HG03460 (cell line): ENCODE data around the gene LMX1B.

Experiments
- ATAC-seq: cut with Tn5 transposase; IDR thresholded peaks from one replicate; pipeline ENCODE4 v1.9.1; 2021; ENCODE audit not compliant: unreplicated experiment

Gene LMX1B

DNA sequence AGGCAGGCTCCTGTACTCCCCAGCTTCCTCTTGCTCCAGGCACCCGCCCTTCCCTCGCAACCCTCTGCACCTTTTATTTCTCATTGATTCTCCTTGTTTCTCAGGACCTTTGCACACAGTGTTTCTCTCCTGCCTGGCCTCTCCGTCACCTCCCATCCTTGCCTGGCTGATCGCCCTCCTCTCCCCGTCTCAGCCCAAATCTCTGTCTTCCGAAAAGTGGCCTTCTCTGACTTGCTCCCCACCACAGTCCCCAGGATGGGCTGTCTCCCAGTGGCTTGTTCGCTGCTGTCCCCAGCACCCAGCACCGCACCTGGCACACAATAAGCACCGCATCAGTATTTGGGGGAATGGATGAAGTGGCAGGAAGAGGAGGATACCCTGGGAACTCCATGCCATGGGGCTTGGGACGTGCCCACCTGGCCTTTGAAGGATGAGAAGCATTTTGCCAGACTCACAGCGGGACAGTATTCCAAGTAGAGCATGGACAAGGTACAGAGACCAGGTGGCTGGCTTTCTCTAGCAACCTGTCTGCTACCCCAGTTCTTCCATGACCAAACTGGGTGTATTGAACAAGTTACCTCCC is 62.5 kb downstream of the LMX1B start:
- no peak for ATAC-seq

DNA sequence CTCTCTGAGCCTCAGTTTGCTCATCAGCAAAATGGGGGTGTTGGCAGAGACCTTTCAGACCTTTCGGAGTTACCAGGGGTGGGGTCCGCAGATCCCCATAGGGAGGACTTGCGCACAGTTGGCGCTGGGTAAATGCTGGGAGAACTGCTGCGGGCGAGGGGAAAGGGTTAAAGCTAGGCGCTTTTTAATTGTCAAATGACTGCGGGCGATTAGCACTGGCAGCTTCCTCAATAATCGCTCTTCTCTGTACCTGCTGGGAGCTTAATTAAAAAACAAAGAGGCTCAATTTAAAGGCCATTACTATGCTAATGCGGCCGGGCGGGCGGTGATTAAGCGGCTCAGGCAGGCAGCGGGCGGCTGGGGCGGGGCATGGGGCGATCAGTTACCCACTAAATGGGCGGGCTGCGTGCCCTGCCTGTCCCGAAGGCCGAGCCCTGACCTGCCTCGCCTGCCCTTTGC is 63.0 kb downstream of the LMX1B start:
- ATAC-seq, result no peak

DNA sequence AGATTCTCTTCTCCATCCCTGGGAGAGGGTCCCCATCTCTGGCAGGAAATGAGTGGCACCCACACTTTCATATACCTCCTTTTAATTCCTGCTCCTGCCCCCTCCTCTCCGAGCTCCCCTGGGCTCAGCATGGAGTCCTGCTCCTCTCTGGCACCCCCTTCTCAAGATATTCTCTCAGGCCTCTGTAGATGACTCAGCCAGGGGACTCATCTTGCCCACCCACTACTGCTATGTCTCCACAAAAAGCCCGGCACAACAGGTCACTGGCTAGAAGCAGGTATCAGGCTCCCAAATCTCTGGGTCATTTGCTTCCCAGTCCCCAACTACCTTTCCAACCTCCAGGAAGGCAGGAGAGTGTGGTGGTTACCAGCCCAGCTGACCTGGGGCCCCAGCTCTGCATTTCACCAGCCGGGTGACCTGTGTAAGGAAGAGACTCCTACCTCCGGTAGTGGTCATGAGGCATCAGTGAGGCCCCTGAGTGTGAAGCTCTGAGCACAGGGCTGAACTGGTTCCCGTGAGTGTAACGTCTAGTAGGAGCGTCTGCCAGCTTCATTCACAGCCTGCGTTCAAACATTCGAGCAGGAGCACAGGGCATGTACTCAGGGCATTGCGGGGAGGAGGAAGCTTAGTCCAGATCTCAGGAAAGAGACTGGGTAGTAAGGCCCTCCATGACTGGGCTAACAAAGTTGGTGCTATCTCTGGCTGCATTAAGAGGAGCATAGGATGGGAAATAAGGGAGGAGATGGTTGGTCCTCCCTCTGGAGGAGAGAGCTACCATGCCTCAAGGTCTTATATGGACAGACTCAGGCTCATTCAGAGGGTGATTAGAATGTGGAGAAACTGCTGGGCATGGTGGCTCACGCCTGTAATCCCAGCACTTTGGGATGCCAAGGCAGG is 63.7 kb downstream of the LMX1B start:
- no peak for ATAC-seq

DNA sequence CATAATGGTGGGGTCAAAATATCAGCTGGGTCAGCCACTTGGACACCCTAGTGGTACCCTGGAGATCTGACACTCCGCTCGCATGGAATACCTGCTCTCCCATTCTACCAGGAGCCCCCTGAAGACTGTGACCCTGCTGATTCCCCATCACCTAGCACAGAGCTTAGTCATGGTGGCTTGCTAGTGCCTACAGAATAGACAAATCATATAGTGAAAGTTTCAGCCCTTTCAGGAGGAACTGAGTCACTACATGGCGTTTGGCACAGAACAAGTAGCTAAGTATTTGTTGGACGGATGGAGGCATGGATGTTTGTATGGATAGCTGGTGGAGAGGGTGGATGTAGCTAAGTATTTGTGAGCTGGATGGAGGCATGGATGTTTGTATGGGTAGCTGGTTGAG is 65.3 kb downstream of the LMX1B start:
- no peak for ATAC-seq

DNA sequence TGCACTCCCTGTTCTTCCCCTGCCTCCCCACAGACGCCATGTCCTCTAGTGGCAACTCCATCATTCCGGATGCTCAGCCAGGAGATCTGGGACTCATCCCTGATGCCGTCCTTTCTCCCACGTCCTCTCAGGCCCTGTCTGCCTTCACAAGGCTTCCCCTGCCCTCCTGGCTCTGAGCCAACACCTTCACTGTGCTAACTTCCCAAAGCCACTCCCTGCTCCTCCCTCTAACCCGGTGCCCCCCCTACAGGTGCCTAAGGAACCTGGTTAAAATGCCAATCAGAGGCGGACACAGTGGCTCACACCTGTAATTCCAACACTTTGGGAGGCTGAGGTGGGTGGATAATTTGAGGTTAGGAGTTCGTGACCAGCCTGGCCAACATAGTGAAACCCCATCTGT is 67.6 kb downstream of the LMX1B start:
- ATAC-seq, result no peak

- ATAC-seq, result no peak
Measured at GRCh38 chr9:126682113-126682810, 68.5 kb downstream of the LMX1B start.

DNA sequence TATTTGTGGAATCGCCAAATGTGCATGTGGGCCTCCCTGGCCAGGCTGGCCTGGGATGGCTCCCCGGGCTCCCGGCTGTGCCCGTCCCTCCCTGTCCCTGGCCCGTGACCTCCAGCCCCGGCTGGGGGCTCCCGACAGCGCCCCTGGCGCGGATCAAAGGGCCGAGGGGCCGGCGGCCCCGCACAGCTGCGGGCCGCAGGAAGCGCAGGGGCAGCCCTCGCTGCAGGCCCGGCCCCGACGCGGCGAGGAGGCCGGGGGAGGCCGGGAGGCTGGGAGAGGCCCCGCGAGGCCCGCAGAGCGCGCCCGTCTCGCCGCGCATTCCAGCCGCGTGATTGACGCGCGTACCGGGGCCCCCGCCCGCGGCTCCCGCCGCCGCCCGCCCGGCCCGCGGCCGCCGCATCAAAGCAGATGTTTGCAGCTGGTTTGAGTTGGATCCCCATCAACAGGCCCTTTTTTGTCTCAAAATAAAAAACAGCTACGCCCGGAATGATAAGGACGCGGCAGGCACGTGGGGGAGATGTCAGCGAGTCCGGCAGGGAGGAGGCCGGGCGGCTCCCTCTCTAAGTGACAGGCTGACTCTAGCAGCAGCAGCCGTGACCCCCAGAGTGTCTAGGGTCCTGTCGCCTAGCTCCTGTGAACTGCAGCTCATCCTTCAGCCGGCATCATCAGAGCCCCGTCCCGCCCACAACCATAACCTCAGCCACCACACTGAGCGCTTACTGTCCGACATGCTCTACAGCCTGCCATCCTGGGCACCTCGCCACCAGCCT is 69.4 kb downstream of the LMX1B start:
- no peak for ATAC-seq

DNA sequence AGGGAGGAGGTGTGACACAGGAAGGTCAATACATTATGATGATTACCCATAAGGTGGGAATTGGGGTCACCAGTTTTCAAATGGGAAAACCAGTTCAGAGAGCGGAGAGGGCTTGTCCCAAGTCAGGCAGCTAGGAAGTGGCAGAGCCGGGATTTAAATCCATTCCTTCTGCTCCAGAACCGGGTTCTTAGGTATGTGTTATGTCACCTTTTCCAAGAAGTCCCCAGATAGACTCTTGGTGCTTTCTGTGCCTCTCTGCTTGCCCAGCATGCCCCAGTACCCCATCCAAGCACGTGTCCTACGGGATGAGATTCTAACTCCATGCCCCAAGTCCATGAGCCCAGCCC is 69.9 kb downstream of the LMX1B start:
- no peak for ATAC-seq

- no peak for ATAC-seq
Measured at GRCh38 chr9:126684345-126684744, 70.6 kb downstream of the LMX1B start.

DNA sequence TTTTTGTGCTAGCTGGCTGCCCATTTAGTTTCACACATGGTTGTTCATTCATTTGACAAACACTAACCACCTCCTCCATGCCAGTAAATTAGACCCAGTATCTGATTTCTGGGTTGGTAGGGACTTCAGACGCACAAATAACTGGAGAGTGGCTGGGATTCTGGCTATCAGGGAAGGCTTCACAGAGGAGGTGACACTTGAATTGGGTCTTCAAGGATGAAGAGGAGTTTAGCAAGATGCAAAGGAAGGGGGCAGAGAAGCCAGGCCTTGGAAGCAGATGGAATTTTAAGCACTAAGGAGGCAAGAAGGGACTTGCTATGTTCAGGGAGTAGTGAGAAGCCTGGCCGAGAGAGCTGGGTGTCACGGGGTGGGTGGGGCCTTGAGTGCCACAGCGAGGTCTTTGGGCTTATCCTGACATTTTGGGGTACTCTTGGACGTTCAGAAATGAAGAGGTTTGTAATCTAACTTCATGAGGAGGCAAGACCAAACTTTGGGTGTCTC is 71.3 kb downstream of the LMX1B start:
- ATAC-seq, result no peak

GRCh38 chr9:126687930-126688461 is 74.3 kb downstream of the LMX1B start:
- no peak for ATAC-seq

- no peak for ATAC-seq
Measured at GRCh38 chr9:126688617-126689016, 74.9 kb downstream of the LMX1B start.

DNA sequence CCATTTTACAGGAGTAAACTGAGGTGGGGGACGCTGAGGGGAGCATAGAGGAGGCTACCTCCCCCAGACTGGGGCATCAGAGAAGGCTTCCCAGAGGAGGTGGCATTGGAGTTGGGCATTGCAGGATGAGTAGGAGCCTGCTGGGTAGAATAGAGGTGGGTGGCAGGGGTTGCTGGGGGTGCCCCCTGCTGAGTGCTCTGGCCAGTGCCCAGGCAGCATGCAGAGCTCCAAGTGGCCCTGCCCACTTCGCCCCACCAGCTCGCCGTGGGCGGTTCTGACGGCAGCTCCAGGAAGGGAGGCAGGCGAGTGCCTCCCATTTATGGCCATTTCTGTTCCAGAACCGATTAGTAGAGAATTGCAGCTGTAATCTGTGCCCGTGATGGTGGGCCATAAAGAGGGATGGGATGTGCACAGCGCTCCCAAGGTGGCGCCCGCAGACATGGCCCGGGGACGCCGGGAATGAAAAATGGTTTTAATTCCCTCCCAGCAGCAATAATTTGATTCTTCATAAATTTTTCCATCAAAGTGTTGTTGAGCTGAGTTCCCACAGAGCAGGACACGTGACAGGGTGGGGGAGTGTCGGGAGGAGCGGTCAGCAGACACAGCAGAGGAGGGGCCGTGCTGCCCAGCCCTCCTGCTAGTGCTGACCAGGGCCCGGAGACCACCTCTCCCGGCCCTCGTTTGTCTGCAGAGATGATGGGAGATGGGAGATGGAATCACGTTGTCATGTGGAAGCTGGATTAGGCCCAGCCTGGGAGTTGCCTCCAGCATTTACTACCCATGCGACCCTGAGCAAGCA is 75.5 kb downstream of the LMX1B start:
- ATAC-seq, result no peak

DNA sequence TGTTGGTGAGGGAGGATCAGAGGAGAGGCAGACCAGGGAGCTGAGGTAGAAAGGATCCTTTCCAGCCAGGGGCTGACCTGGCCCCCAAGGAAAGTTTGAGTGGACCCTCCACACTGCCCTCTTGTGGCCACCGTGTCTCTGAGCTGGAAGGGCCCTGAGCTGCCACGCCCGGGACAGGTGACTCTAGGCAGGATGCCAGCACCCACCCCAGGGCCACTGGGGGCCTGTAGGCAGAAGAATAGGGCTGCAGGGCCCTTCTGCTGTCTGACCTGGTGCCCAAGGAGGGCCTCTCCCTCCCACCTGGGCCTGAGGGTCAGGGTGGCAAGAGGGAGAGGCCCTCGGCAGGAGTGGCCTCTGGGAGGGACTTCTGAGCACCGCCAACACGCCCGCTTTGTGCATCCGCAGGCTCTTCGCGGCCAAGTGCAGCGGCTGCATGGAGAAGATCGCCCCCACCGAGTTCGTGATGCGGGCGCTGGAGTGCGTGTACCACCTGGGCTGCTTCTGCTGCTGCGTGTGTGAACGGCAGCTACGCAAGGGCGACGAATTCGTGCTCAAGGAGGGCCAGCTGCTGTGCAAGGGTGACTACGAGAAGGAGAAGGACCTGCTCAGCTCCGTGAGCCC is 76.8 kb downstream of the LMX1B start:
- no peak for ATAC-seq

GRCh38 chr9:126692041-126692758 is 78.5 kb downstream of the LMX1B start:
- no peak for ATAC-seq

- no peak for ATAC-seq
Measured at GRCh38 chr9:126692759-126693427, 79.2 kb downstream of the LMX1B start.

DNA sequence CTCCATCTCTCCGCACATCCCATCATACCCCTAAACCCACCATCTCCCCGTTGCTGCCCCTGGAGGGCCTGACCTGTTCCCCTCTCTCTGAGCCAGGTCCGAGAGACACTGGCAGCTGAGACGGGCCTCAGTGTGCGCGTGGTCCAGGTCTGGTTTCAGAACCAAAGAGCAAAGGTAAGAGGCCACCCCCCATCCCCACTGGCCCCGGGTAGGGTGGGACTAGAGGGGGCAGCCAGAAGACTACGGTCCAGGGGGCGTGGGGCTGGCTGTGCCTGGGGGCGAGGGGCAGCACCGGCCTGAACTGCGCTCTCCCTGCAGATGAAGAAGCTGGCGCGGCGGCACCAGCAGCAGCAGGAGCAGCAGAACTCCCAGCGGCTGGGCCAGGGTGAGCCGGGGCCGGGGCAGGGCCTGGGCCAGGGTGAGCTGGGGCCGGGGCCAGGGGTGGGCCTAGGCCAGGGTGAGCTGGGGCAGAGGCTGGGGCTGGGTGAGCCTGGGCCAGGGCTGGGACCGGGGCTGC is 79.8 kb downstream of the LMX1B start:
- ATAC-seq, result no peak
